ENCODE measurements around the gene ZBTB3. TPM values are rescaled to one million over a fixed set of nuclear protein-coding genes. Genes with fewer than 3 reads are reported as not detected.
A peak's percentile ranks its signal among the peaks of the same experiment; 100 is the strongest.

Gene ZBTB3
- total and polyA plus RNA-seq, 9 of the 15 experiments (the other 6 are each of a cell fraction or from before 2014, with no cell fraction given), result 1.9 to 10.0 (median 4.9) TPM

DNA sequence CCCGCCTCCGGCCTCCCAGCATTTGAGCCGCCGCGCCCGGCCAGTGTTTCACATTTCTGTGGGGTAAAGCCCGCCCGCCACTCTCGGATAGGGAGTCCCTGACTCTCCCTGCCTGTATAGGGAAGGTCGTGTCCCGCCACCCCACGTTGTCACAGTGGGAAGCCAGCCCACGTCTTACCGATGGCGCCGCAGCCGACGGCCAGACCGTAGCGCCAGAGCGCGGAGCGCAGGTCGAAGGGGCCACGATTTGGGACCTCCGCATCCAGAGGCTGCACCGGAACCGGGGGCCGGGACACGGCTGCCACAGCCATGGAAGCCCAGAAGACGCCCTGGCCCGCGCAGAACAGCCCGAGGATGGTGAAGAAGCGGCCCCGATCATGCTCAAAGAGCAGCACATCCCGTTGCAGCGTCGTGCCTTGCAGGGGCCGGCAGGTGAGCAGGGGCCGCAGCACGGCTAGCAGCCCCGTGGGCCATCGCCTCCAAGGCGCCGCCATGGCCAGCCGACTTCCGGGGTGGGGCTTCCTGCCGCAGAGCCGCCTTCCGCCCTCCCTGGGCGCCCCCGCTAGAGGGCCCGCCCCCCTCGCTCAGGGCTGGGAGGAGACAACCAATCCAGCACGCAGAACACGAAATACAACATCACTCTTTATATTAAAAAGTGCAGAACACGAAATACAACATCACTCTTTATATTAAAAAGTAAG is 37.7 kb upstream of the ZBTB3 start, which contains the start of gene TMEM223 (continued):
- TF ChIP-seq, protein P1, sequence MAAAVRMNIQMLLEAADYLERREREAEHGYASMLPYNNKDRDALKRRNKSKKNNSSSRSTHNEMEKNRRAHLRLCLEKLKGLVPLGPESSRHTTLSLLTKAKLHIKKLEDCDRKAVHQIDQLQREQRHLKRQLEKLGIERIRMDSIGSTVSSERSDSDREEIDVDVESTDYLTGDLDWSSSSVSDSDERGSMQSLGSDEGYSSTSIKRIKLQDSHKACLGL (CRISPR knock-in tag; IDR thresholded peaks at IDR 0.05; ENCODE audit: borderline replicate concordance, poor library complexity, severe bottlenecking), result peak; percentile 66
- TF ChIP-seq ZFPM2 (CRISPR knock-in tag; IDR thresholded peaks at IDR 0.05), result no peak
- TF ChIP-seq, protein P2, sequence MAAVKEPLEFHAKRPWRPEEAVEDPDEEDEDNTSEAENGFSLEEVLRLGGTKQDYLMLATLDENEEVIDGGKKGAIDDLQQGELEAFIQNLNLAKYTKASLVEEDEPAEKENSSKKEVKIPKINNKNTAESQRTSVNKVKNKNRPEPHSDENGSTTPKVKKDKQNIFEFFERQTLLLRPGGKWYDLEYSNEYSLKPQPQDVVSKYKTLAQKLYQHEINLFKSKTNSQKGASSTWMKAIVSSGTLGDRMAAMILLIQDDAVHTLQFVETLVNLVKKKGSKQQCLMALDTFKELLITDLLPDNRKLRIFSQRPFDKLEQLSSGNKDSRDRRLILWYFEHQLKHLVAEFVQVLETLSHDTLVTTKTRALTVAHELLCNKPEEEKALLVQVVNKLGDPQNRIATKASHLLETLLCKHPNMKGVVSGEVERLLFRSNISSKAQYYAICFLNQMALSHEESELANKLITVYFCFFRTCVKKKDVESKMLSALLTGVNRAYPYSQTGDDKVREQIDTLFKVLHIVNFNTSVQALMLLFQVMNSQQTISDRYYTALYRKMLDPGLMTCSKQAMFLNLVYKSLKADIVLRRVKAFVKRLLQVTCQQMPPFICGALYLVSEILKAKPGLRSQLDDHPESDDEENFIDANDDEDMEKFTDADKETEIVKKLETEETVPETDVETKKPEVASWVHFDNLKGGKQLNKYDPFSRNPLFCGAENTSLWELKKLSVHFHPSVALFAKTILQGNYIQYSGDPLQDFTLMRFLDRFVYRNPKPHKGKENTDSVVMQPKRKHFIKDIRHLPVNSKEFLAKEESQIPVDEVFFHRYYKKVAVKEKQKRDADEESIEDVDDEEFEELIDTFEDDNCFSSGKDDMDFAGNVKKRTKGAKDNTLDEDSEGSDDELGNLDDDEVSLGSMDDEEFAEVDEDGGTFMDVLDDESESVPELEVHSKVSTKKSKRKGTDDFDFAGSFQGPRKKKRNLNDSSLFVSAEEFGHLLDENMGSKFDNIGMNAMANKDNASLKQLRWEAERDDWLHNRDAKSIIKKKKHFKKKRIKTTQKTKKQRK (IDR thresholded peaks at IDR 0.05; ENCODE audit: borderline replicate concordance, low read depth, low read length), result no peak
- TF ChIP-seq WHSC1 (IDR thresholded peaks at IDR 0.05; ENCODE audit: low read length), result no peak
- no peak for TF ChIP-seq CEBPG (CRISPR knock-in tag; IDR thresholded peaks at IDR 0.05)
- no peak for TF ChIP-seq CEBPG (tag; conservative IDR thresholded peaks at IDR 0.05 in 1 of 2, IDR thresholded peaks at IDR 0.05 in 1 of 2)
- TF ChIP-seq ZC3H11A (IDR thresholded peaks at IDR 0.05; ENCODE audit: low read depth, low read length), result no peak
- TF ChIP-seq ZNF282 (CRISPR knock-in tag; IDR thresholded peaks at IDR 0.05), result no peak
- TF ChIP-seq, protein P3, sequence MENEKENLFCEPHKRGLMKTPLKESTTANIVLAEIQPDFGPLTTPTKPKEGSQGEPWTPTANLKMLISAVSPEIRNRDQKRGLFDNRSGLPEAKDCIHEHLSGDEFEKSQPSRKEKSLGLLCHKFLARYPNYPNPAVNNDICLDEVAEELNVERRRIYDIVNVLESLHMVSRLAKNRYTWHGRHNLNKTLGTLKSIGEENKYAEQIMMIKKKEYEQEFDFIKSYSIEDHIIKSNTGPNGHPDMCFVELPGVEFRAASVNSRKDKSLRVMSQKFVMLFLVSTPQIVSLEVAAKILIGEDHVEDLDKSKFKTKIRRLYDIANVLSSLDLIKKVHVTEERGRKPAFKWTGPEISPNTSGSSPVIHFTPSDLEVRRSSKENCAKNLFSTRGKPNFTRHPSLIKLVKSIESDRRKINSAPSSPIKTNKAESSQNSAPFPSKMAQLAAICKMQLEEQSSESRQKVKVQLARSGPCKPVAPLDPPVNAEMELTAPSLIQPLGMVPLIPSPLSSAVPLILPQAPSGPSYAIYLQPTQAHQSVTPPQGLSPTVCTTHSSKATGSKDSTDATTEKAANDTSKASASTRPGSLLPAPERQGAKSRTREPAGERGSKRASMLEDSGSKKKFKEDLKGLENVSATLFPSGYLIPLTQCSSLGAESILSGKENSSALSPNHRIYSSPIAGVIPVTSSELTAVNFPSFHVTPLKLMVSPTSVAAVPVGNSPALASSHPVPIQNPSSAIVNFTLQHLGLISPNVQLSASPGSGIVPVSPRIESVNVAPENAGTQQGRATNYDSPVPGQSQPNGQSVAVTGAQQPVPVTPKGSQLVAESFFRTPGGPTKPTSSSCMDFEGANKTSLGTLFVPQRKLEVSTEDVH (IDR thresholded peaks at IDR 0.05; ENCODE audit: low read depth, partially characterized antibody), result peak; percentile 79
- no peak for TF ChIP-seq SMAD2 (IDR thresholded peaks at IDR 0.05; ENCODE audit: low read depth, low read length)
- no peak for TF ChIP-seq BCOR (IDR thresholded peaks at IDR 0.05)
- TF ChIP-seq, protein P4, sequence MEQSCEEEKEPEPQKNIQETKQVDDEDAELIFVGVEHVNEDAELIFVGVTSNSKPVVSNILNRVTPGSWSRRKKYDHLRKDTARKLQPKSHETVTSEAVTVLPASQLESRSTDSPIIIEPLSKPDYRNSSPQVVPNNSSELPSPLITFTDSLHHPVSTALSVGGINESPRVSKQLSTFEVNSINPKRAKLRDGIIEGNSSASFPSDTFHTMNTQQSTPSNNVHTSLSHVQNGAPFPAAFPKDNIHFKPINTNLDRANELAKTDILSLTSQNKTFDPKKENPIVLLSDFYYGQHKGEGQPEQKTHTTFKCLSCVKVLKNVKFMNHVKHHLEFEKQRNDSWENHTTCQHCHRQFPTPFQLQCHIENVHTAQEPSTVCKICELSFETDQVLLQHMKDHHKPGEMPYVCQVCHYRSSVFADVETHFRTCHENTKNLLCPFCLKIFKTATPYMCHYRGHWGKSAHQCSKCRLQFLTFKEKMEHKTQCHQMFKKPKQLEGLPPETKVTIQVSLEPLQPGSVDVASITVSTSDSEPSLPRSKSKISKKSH (CRISPR knock-in tag; IDR thresholded peaks at IDR 0.05), result no peak
- no peak for TF ChIP-seq ARNT (IDR thresholded peaks at IDR 0.05)
- TF ChIP-seq ZNF445 (CRISPR knock-in tag; IDR thresholded peaks at IDR 0.05; ENCODE audit: low read depth), result no peak
- TF ChIP-seq NCOR1 (IDR thresholded peaks at IDR 0.05), result peak; percentile 38
- TF ChIP-seq BRCA1 (IDR thresholded peaks at IDR 0.05), result no peak
- no peak for TF ChIP-seq BRCA1 (CRISPR knock-in tag; IDR thresholded peaks at IDR 0.05)
- TF ChIP-seq, protein P5, sequence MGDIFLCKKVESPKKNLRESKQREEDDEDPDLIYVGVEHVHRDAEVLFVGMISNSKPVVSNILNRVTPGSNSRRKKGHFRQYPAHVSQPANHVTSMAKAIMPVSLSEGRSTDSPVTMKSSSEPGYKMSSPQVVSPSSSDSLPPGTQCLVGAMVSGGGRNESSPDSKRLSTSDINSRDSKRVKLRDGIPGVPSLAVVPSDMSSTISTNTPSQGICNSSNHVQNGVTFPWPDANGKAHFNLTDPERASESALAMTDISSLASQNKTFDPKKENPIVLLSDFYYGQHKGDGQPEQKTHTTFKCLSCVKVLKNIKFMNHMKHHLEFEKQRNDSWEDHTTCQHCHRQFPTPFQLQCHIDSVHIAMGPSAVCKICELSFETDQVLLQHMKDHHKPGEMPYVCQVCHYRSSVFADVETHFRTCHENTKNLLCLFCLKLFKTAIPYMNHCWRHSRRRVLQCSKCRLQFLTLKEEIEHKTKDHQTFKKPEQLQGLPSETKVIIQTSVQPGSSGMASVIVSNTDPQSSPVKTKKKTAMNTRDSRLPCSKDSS (IDR thresholded peaks at IDR 0.05; ENCODE audit: low read depth, partially characterized antibody), result no peak
- TF ChIP-seq NFE2 (IDR thresholded peaks at IDR 0.05; ENCODE audit: low read depth), result no peak
- TF ChIP-seq CCAR2 (IDR thresholded peaks at IDR 0.05; ENCODE audit: low read depth, low read length), result no peak

Data from K562 (cell line).